CD4-positive, alpha-beta T cell treated with Interleukin-12 subunit alpha and Interleukin-12 subunit beta, for 1 hour (primary cell): ENCODE results near the gene PVALB.

Experiments
- DNase-seq: peaks from one replicate; pipeline ENCODE4 v3.0.0-alpha.2; 2020

Gene PVALB

DNA sequence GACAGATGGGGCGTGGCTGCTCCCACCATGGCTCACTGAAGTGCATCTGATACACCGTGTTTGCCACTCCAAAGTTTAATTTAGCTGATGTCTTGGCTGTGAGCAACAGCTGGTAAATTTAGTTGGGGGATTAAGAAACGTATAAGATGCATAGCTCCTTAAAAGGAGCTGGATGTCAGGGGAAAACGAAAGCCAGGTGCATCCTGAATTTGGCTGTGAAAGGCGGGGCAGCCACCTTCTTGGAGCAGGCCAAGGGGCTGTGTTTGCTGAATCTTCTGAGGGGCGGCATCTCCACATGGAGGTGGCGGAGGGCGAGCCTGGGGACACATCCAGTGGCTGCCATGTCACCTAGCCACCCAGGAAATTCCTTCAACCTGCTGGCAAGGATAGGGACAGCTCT is 23.3 kb upstream of the PVALB start:
- no peak for DNase-seq

DNA sequence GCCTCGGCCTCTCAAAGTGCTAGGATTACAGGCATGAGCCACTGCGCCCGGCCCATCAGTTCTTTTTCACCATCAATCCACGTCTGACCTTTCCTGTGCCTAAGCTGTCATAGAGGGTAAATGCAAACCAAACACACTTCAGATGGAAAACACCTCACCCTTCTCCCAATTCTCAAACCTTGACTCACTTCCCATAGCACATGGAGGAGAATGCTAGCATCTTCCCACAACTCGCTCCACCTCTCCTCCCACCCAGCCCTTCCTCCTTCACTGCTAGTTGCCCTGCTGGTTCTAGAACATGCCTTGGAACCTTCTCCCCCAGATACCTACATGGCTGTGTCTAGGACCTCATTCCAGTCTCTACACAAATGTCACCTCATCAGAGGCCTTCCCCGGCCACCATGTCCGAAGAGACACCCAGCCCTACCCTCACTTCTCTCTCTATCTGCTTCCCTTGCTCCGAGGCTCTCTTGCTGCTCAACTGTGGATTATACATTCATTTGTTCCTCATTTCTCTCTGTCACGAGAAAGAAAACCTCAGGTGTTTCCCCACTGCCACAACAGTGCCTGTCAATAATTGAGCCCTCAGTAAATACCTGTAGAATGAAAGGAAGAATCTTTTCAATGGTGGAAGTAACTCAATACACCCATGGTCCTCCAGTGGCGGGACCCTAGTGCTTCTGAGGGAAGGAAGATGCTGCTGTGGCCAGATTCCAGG is 22.7 kb upstream of the PVALB start:
- no peak for DNase-seq

DNA sequence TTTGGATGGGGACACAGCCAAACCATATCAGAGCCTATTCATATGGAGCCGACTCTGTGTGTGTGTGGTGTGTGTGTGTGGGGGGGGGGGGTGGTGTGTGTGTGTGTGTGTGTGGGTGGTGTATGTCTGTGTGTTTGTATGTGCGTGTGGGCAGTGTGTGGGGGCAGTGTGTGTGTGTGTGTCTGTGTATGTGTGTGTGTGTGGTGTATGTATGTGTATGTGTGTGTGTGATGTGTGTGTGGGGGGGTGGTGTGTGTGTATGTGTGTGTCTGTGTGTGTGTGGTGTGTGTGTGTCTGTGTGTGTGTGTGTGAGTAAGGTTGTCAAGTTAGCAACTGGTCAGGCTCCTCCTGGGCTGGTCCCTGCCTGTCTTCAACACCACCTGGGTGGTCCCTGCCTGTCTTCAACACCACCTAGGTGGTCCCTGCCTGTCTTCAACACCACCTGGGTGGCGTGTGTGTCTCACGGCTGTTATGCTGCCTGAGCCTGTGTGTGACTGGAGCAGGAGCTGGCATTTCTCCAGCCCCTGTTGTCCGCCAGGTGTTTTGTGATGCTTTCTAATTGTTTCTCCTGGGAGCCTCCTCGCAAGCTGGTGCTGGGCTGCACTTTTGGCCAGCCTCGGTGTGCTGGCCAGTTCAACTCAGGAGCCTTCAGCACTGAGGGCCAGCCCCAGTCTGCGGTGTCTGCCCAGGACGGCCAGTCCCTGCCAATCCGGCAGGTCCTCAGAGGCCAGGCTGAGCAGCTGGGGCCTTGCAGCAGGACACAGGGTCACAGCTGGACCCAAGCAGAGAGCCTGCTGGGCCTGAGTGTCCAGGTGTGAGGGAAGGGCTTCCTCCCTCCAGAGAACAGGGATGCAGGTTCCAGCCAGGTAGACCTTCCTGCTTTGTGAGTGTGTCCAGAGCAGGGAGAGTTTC is 21.5 kb upstream of the PVALB start:
- DNase-seq = no peak

DNA sequence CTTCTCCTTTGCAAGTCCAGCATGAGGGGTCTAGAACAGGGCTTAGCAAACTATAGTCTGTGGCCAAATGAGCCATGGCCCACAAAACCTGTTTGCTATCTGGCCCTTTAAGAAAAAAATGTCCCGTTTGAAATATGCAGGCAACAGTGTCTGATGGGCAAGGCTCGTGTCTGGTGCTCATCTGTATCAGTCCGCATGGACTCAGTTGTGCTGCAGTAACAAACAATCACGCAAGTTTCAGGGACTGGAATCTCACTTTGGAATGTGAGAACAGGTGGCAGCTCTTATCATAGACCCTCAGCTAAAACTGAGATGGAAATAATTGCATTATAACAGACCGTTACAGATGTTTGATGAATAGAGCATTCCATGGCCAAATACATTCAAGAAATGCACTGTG is 19.1 kb upstream of the PVALB start:
- DNase-seq = no peak

DNA sequence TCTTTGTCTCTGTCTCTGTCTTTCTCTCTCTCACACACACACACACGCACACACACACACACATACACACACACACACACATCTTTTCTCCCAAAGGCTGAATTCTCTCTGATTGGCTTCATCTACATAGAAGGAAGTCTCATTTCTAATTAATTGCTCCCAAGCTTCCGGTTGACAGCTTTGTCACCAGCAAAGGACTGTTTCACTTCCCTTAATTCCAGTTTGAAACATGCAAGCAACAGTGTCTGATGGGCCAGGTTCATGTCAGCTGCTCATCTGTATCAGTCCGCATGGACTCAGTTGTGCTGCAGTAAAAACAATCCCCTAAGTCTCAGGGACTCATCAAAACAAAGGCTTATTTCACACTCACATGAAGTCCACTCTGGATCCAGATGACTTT is 16.2 kb upstream of the PVALB start:
- no peak for DNase-seq

DNA sequence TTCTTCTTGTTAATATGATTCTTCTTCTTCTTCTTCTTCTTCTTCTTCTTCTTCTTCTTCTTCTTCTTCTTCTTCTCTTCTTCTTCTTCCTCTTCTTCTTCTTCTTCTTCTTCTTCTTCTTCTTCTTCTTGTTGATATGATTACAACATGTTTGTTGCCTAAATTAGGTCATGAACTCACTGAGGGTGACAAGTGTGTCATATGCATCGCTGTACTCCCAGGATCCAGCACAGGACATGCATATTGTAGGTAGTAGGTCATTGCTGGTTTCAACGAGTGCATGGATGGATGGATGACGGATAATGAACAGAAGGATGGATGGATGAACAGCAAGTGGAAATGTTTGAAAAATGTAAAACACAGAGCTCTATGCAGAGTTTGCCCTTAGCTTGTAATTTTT is 14.9 kb upstream of the PVALB start:
- DNase-seq = no peak

DNA sequence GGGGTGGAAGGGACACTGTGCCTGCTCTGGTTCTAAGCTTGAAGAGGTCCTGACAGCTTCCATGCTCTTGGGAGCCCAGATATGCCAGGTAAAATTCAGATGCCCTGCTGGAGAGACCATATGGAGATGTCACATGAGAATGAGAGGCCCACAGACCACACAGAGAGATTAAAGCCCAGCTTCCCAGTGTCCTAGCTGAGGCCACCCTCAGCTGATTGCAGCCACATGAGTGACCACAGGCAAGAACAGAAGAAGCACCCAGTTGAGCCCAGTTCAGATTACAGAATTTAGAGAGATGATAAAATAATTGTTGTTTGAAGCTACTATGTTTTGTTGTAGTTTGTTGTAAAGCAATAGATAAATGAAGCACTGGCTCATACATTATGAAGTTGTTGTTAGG is 14.4 kb upstream of the PVALB start:
- no peak for DNase-seq

DNA sequence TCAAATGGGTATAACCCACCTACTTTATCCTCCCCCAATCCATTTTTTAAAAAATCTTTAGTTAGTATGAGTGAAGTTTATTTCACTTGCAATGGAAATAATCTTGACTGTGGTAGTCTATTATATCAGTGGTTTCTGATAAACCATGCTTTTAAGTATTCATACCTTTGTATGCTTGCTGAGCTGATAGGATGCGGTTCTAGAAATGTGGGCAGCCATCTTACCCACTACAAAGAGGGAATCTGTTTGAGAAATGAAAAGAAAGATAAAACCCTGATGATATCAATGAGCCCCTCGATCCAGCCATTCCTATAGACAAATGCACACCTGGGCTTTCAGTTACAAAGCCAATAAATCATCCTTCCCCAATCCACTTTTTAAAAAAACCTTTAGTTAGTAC is 13.8 kb upstream of the PVALB start:
- peak; percentile 20 for DNase-seq

DNA sequence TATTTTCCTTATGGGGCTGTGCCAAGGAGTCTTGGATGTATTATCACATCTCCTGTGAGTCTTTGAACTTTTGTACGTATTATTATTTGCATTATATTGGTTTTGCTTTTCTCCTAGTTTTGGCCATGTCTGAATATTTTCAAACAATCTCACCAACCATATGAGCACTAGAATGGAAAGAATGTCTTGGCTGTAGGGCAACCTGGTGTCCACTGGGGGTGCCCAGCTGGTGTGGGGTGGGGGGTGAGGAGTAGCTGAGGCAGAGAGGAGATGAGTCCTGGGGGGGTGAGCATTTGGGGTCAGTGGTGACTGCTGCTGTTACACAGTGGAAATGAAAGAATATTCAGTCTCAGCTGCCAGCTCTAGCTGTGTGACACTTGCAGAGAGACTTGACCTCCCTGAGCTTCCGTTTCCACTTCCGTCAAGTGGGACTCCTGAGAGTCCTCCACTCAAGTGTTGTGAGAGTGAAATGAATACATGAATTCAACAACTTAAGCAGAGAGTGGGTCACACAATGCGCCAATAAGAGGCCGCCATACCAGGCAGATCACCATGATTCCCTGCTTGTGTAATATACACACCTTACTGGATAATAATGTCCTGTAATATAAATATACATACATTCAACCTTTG is 12.7 kb upstream of the PVALB start:
- DNase-seq = no peak

DNA sequence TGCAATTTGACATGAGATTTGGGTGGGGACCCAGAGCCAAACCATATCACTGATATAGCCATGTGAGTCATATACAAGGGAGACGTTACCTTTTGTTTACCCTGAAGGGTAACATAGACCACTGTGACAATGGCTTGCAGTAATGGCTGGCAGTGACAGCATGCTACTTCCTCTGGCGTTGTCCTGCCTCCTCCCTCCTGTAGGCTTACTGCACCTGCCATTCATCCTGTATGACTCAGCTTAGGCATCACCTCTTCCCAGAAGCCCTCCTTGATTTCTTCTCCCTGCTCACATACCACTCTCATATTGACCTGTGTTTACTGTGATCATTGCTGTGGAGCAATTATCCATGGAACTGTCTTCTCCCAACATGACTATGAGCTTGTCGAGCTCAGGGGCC is 12.0 kb upstream of the PVALB start:
- DNase-seq = no peak

DNA sequence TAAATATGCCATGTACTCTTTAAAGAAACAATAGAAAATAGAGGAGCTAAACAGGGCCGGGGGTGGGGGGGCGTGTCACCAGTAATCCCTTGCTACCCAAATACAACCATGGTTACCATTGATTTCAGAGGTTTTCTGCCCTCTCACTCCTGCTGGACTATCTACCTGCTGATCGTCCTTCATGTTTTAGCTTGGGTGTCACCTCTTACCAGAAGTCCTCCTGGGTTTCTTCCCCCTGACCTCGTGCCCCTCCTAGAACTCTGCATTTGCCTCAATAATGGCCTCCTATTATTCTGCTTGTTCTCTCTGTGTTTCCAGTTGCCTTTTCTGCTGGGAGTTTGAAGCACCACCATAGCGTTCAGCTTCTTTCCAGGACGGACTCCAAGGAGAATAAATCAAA is 9.4 kb upstream of the PVALB start:
- no peak for DNase-seq

DNA sequence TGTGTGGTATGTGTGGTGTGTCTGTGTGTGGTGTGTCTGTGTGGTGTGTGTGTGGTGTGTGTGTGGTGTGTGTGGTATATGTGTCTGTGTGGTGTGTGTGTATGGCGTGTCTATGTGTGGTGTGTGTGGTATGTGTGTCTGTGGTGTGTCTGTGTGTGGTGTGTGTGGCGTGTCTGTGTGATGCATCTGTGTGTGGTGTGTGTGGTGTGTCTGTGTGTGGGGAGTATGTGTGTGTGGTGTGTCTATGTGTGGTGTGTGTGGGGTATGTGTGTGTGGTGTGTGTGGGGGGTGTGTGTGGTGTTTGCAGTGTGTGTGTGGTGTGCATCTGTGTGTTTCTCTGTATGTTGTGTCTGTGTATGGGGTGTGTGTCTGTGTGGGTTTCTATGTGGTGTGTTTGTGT is 7.8 kb upstream of the PVALB start:
- DNase-seq = no peak

DNA sequence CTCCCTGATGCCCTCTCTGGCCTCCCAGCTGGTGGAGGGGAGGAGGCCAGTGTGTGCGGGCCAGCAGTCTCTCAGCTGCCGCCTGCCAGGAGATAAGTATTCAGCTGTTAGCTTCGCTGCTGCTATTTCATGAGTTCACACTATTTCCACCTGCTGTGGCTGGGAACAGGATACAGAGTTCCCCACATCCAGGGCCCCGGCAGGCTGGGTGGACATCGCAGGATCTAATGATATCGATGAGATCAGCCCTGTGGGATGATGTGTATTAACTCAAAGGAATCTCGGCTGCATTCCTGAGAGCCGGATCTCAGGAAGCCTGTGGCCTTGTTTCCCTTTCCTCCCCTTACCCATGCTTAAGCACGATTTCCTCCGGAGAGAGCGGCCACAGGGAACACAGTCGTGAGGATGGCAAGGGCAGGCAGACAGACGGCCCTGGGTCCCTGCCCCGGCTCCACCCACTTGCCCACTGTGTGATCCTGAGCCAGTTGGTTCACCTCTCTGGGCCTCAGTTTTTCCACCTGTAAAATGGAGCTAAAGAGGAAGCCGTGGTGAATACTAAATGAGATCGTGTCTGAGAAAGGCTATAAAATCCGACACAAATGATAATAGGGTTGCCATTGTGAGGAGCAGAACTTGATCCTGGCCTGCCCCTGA is 6.5 kb upstream of the PVALB start:
- no peak for DNase-seq

DNA sequence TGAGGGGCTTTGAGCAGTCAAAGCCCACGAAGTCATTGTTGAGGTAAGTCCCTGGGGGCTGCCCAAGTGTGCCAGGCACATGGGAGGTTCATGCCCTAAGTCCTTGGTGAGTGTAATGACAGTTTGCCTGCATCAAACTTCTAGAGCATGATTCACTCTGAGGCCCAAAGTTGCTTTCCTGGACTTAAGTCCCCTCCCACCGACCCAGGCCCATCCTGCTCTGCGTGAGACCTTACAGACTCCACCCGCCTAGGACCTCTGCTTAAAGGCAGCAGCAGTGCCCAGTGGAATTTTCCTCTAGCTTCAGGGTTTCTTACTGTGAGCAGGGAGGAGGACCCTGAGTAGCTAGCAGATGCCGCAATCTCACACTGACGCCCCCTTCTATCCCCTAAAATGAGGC is 5.7 kb upstream of the PVALB start:
- no peak for DNase-seq

DNA sequence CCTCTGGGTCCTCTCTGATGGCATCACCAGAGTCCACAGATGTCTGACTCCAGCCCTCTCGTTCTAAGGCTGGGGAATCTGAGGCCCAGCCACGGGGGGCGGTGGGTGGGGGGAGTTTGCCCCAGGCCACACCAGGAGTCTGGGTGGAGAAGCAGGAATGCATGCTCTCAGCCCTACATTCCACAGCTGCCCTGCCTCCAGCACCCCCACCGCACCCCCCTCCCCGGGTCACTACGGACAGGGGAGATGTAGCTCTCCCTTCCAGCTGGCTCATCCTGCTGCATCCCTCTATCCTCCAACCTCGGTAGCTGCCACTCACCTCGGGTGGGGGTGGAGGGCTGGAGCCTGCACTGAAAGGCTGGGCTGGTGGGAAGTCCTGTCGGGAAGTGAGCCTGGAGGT is 2.3 kb upstream of the PVALB start:
- no peak for DNase-seq

DNA sequence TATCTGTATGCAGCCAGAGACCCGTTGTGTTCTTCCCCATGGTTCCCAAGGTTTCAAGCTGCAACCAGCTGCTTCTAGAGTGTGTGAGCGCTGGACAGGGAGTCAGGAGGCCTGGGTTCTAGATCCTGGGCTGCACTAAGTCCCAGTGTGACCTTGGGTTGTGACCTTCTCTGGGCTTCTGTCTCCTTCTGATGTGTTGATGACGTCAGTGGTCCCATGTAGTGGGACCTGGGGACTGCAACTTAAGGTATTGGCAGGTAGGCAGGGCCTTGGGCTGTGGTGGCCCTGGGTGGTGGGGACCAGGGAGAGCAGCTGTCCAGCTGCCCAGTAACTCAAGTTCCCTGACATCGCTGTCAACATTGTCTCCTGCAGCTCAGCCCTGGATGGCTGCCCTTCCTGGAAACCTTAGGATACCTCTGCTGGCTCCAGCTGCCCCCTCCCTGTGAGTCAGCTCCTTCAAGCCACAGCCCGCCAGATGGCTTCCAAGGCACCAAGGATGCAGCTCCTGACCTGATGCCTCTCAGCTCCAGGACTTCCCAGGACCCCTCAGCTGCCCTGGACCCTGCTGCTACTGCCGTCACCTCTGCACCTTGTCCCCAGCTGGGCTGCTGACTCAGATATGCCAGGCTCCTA is 1.3 kb upstream of the PVALB start:
- DNase-seq = no peak

DNA sequence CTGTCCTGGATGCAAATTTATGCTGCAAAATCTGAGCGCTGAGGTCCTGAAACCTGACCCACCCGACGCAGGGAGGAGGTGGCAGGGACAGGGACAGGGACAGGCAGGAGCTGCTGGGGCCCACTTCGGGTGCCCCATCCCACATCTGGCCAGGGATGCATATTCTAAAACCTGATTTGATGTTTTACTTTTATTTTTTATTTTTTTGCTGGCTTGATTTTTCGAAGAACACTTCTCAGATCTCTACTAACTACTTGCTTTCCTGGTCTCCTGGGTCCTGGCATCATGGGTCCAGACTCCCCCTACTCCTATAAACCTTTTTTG is 652 bp upstream of the PVALB start:
- no peak for DNase-seq

DNA sequence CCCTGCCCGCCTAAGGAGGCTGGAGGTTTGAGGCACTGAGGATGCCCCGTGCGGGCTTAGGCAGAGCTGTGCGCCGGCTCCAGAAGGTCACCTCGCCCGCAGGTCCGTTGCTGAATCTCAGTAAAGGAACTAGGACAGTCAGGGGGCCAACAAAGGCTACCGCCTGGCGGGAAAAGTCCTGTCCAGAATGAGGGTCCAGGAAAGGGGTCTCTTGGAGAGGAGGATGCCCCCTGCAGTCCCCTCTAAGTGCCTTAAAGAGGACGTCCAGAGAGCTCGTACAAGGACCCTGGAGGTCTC is 548 bp downstream of the PVALB start:
- no peak for DNase-seq

DNA sequence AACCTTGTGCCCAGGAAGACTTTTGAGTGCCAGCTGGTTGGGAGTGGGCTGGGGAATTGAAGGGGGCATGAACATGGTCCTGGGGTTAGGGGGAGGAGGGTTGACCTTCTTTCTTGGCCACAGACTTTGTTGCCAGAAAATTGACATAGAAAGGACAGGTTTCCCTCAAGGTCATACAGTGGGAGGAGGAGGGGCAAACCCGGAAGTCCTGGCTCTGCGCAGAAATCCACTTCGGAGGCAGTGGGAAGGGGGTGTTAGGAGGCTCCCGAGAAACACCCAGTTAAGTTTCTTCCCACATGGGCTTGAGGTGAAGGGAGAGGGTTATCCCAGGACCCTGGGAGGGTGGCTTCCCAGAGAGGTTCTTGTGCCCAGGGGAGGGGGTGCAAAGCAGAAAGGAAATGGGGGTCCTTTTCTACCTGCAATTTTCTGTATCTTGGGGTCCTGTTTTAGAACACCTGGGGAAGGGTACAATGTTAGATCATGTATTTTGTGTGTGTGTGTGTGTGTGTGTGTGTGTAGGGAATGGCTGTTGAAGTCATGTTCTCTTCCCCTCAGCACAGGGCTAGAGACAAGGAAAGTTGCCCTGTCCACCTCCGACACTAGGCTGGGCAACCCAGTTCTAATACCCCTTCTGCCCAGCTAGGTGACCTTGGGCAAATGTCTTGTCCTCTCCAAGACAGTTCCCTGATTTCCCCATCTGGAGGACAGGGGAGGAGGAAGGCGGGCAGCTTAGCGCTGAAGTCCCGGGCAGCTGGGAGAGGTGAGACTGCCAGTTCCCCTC is 1.1 kb downstream of the PVALB start:
- no peak for DNase-seq

DNA sequence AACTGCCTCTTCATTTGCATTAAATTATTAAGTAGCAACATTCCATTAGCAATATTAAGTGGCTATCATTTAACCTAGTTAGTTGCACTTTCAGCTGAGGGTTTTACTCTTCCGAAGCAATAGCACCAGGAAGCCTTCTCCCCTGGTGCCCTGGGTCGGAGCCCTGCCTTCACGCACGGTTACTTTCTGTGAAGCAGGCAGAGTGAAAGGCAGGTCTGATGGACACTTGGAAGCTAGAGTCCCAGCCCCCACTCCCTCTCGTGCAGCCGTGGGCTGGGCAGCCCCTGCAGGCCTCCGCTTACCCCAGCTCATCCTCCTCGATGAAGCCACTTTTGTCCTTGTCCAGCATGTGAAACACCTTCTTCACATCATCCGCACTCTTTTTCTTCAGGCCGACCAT is 2.0 kb downstream of the PVALB start:
- no peak for DNase-seq

DNA sequence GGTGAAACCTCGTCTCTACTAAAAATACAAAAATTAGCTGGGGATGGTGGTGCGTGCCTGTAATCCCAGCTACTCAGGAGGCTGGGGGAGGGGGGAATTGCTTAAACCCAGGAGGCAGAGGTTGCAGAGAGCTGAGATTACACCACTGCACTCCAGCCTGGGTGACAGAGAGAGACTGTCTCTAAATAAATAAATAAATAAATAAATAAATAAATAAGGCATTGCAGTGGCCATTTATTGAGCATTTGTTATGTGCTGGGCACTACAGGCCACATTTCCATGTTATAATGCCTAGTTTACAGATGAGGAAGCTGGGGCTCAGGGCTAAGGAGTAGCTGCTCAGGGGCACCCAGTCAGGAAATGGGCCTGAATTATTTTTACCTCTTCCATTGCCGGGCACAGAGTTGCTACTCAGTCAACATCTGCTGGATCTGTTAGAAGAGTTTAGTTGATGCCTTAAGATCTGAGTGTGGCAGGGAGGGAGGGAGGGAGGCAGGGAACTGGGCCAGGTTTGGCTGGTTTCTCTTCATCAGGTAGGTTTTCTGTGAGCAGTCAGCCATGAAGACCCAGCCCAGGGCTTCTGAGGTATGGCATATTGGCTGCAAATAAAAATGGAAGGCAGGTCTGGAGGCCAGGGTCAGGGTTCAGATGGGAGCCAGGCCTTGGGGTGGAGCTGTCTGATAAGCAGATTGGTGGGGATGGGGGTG is 5.6 kb downstream of the PVALB start:
- DNase-seq = no peak

DNA sequence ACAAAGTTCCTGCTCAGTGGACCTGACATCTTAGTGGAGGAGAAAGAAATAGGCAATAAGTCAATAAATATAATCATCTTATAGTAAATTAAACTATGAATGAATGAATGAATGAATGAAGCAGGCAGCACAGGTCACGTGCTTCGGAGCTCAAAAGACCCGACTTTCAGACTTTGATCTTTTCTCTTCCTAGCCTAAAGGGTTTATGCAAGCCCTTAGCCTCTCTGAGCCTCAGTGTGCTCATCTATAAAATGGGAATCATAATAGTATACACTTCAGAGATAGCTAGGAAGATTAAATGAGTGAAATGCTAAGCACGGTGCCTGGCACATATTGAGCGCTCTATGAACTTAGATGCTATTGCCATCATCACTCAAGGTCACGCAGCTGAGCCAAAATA is 7.5 kb downstream of the PVALB start:
- DNase-seq = no peak
